A549 (cell line): ENCODE results near the gene SLC39A10. TPM values are rescaled to one million over a fixed set of nuclear protein-coding genes. Genes with fewer than 3 reads are reported as not detected.

Source experiments
- ATOH8 ChIP-seq: fragments of 250-450 bp; sonication (Bioruptor Pico); IDR thresholded peaks from 2 replicates; pipeline ENCODE4 v1.5.0; 2020; ENCODE audit warnings: low read depth, mild to moderate bottlenecking, moderate library complexity
- CTCF ChIP-seq: fragments of >200 bp; sonication (Bioruptor Twin); formaldehyde crosslinking; IDR thresholded peaks from 3 replicates; pipeline ENCODE4 v1.5.1; 2016
- EHMT2 ChIP-seq: fragments of 200-600 bp; sonication (generic); IDR thresholded peaks from 2 replicates; pipeline ENCODE4 v1.6.1; 2016; ENCODE audit warnings: antibody characterized with exemption, low read depth, mild to moderate bottlenecking, moderate library complexity
- ELK1 ChIP-seq: fragments of 150-350 bp; IDR thresholded peaks from 2 replicates; pipeline ENCODE4 v1.6.1; 2014; ENCODE audit warnings: low read depth, mild to moderate bottlenecking, low read length
- EP300 ChIP-seq, 2 experiments: fragments of >200 bp; sonication (Bioruptor Twin); formaldehyde crosslinking; IDR thresholded peaks; 2 replicates in 1 of 2; 3 replicates in 1 of 2; pipeline ENCODE4 v1.6.1; 2016 to 2017
- FOSB ChIP-seq: fragments of 250-450 bp; sonication (Bioruptor Pico); IDR thresholded peaks from 2 replicates; pipeline ENCODE4 v1.5.0; 2020; ENCODE audit warnings: mild to moderate bottlenecking, moderate library complexity
- FOSL2 ChIP-seq, 2 experiments: fragments of 450-650 bp in 1 of 2; fragments of >200 bp in 1 of 2; sonication (Bioruptor Twin) in 1 of 2; formaldehyde crosslinking; IDR thresholded peaks; 2 replicates each; pipeline versions ENCODE4 v1.5.0 to v1.6.1; 2016 to 2020; ENCODE audit warnings: mild to moderate bottlenecking in 1 of 2, moderate library complexity in 1 of 2
- FOXS1 ChIP-seq: fragments of 250-450 bp; sonication (Bioruptor Pico); IDR thresholded peaks from 2 replicates; pipeline ENCODE4 v1.5.0; 2020; ENCODE audit warnings: mild to moderate bottlenecking, moderate library complexity
- HDAC2 ChIP-seq: fragments of 200-600 bp; sonication (generic); IDR thresholded peaks from 2 replicates; pipeline ENCODE4 v1.6.1; 2016
- HES2 ChIP-seq: fragments of >200 bp; sonication (Bioruptor Twin); formaldehyde crosslinking; IDR thresholded peaks from 2 replicates; pipeline ENCODE4 v1.6.1; 2016
- HOXA7 ChIP-seq: fragments of 250-450 bp; sonication (Bioruptor Pico); IDR thresholded peaks from 2 replicates; pipeline ENCODE4 v1.5.0; 2020; ENCODE audit warnings: mild to moderate bottlenecking, moderate library complexity
- JUNB ChIP-seq: fragments of >200 bp; sonication (Bioruptor Twin); formaldehyde crosslinking; IDR thresholded peaks from 2 replicates; pipeline ENCODE4 v1.6.1; 2016
- KDM1A ChIP-seq: fragments of 200-600 bp; sonication (generic); IDR thresholded peaks from 2 replicates; pipeline ENCODE4 v1.6.1; 2016; ENCODE audit warnings: low read depth, mild to moderate bottlenecking
- MAX ChIP-seq: IDR thresholded peaks from 2 replicates; pipeline ENCODE4 v1.6.1; 2012
- MYC ChIP-seq: IDR thresholded peaks from 2 replicates; pipeline ENCODE4 v1.6.1; 2012; ENCODE audit warnings: mild to moderate bottlenecking, inconsistent platforms, low read length, improper control_type of control experiment, borderline replicate concordance
- NPAS2 ChIP-seq: fragments of 250-450 bp; sonication (Bioruptor Pico); IDR thresholded peaks from 2 replicates; pipeline ENCODE4 v1.8.0; 2022; ENCODE audit warnings: mild to moderate bottlenecking, moderate library complexity, borderline replicate concordance
- PBX3 ChIP-seq: IDR thresholded peaks from 2 replicates; pipeline ENCODE4 v1.6.1; 2012
- PHF8 ChIP-seq: fragments of 200-600 bp; sonication (generic); IDR thresholded peaks from 2 replicates; pipeline ENCODE4 v1.6.1; 2016; ENCODE audit warnings: low read depth, mild to moderate bottlenecking, antibody characterized with exemption, moderate library complexity, borderline replicate concordance
- POLR2A ChIP-seq: IDR thresholded peaks from 2 replicates; pipeline ENCODE4 v1.6.1; 2012; ENCODE audit warnings: mild to moderate bottlenecking, low read length
- RAD21 ChIP-seq, 2 experiments: fragments of >200 bp in 1 of 2; sonication (Bioruptor Twin) in 1 of 2; formaldehyde crosslinking in 1 of 2; IDR thresholded peaks in 1 of 2; conservative IDR thresholded peaks in 1 of 2; 2 replicates in 1 of 2; 3 replicates in 1 of 2; pipeline ENCODE4 v1.6.1; 2012 to 2018; ENCODE audit warnings: inconsistent platforms in 1 of 2
- RARB ChIP-seq: fragments of 250-450 bp; sonication (Bioruptor Pico); IDR thresholded peaks from 2 replicates; pipeline ENCODE4 v1.8.0; 2021; ENCODE audit warnings: mild to moderate bottlenecking, moderate library complexity
- RNF2 ChIP-seq: fragments of 200-600 bp; sonication (generic); IDR thresholded peaks from 2 replicates; pipeline ENCODE4 v1.6.1; 2016; ENCODE audit warnings: low read depth, mild to moderate bottlenecking, antibody characterized with exemption, moderate library complexity, borderline replicate concordance
- TFCP2L1 ChIP-seq: fragments of 250-450 bp; sonication (Bioruptor Pico); IDR thresholded peaks from 2 replicates; pipeline ENCODE4 v1.5.0; 2021; ENCODE audit warnings: mild to moderate bottlenecking
- ZNF302 ChIP-seq: fragments of 250-450 bp; sonication (Bioruptor Pico); IDR thresholded peaks from 2 replicates; pipeline ENCODE4 v1.9.0; 2021; ENCODE audit warnings: inconsistent platforms, mild to moderate bottlenecking, moderate library complexity
- polyA plus RNA-seq, 4 experiments: library from polyadenylated mRNA; depleted of rRNA in 3 of 4; stranded (reverse); fragments of >200 nt; fragmentation: RNase III in 1 of 4; extraction: RNeasy Plus Mini Kit Qiagen cat#74134 plus additional on column Dnase treatment in 1 of 4; gene quantifications; 2 replicates in 3 of 4; 3 replicates in 1 of 4; pipeline ENCODE4 v1.2.3, GENCODE V29; 2011 to 2017

SLC39A10 gene
- polyA plus RNA-seq, 2 of the 4 experiments (the other 2 are of a cell fraction), result 38.4 to 42.6 TPM

GRCh38 chr2:195656161-195656858, 716 bp upstream of the SLC39A10 start (continued):
- no peak; a peak in 1 of 5 replicates for TF ChIP-seq RAD21 (conservative IDR thresholded peaks at IDR 0.05 in 1 of 2, IDR thresholded peaks at IDR 0.05 in 1 of 2)
- no peak for TF ChIP-seq JUNB
- TF ChIP-seq PHF8, result no peak
- no peak for TF ChIP-seq MAX
- no peak for TF ChIP-seq ATOH8 (CRISPR knock-in tag)
- TF ChIP-seq FOSB, result no peak
- TF ChIP-seq FOSL2 (IDR thresholded peaks at IDR 0.05), result no peak
- peak; percentile 51 for TF ChIP-seq FOSL2 (CRISPR knock-in tag; IDR thresholded peaks at IDR 0.05)
- TF ChIP-seq RARB, result no peak
- TF ChIP-seq HES2, result no peak
- no peak for TF ChIP-seq PBX3
- no peak for TF ChIP-seq ZNF302 (CRISPR knock-in tag)
- no peak for TF ChIP-seq CTCF
- 0 out of 2 replicates have a peak, but pooled peaks have one; percentile 20 for TF ChIP-seq MYC
- TF ChIP-seq EHMT2, result no peak
- TF ChIP-seq TFCP2L1 (CRISPR knock-in tag), result no peak
- TF ChIP-seq FOXS1, result no peak
- no peak for TF ChIP-seq HDAC2
- no peak for TF ChIP-seq ELK1
- peak; percentile 40 for TF ChIP-seq POLR2A
- TF ChIP-seq NPAS2 (CRISPR knock-in tag), result no peak
- no peak for TF ChIP-seq KDM1A
- no peak for TF ChIP-seq RNF2
- no peak for TF ChIP-seq HOXA7 (CRISPR knock-in tag)
- TF ChIP-seq EP300 (IDR thresholded peaks at IDR 0.05), result no peak
- TF ChIP-seq, all 56 proteins: peak for 5
